ENCODE measurements around the gene RRAD.
"Not testable (repeated sequence)": the region's sequence is repeated elsewhere in the genome, so short reads cannot be mapped to it uniquely, and the experiment has no call there.

Gene RRAD

GRCh38 chr16:66898207-66898606 lies 27.1 kb downstream of the RRAD start:
- DNase-seq = no peak

- DNase-seq = not testable (repeated sequence)
Measured at GRCh38 chr16:66896682-66897081, 28.7 kb downstream of the RRAD start.

GRCh38 chr16:66895999-66896398 lies 29.3 kb downstream of the RRAD start:
- no peak for DNase-seq

GRCh38 chr16:66895689-66895979 lies 29.7 kb downstream of the RRAD start:
- no peak for DNase-seq

GRCh38 chr16:66894948-66895688 lies 30.2 kb downstream of the RRAD start:
- DNase-seq = peak; percentile 70

- no peak for DNase-seq
Measured at GRCh38 chr16:66894055-66894454, 31.3 kb downstream of the RRAD start.

GRCh38 chr16:66891797-66892196 lies 33.5 kb downstream of the RRAD start:
- no peak for DNase-seq

- DNase-seq = no peak
Measured at GRCh38 chr16:66891360-66891759, 34.0 kb downstream of the RRAD start.

GRCh38 chr16:66890799-66891198 lies 34.5 kb downstream of the RRAD start:
- DNase-seq = no peak

- DNase-seq = no peak
Measured at GRCh38 chr16:66889622-66890021, 35.7 kb downstream of the RRAD start.

GRCh38 chr16:66888647-66889615 lies 36.4 kb downstream of the RRAD start:
- no peak for DNase-seq

- no peak for DNase-seq
Measured at GRCh38 chr16:66886914-66887313, 38.4 kb downstream of the RRAD start.

- DNase-seq = no peak
Measured at GRCh38 chr16:66886321-66886720, 39.0 kb downstream of the RRAD start.

- DNase-seq = no peak
Measured at GRCh38 chr16:66885491-66885890, 39.8 kb downstream of the RRAD start.

- DNase-seq = no peak
Measured at GRCh38 chr16:66882702-66883101, 42.6 kb downstream of the RRAD start.

- DNase-seq = no peak
Measured at GRCh38 chr16:66881964-66882508, 43.3 kb downstream of the RRAD start.

GRCh38 chr16:66881560-66881959 lies 43.8 kb downstream of the RRAD start:
- no peak for DNase-seq

- DNase-seq = peak; percentile 42
Measured at GRCh38 chr16:66881014-66881417, 44.3 kb downstream of the RRAD start.

GRCh38 chr16:66880288-66881013 lies 44.9 kb downstream of the RRAD start, which contains the start of gene PDP2:
TSS of gene PDP2 (plus strand) at chr16:66880515. CDS start at chr16:66884285, 3,770 bp downstream.
- DNase-seq = peak; percentile 96

- DNase-seq = peak; percentile 82
Measured at GRCh38 chr16:66878067-66878466, 47.3 kb downstream of the RRAD start.

GRCh38 chr16:66874079-66874775 lies 51.1 kb downstream of the RRAD start:
- DNase-seq = peak; percentile 41

GRCh38 chr16:66873685-66874055 lies 51.7 kb downstream of the RRAD start:
- no peak for DNase-seq
